Pancreas (tissue), 10 donors: Measurements from ENCODE around the gene ZNF665. TPM values are rescaled to one million over a fixed set of nuclear protein-coding genes. Genes with fewer than 3 reads are reported as not detected.
"Not testable (repeated sequence)": the region's sequence is repeated elsewhere in the genome, so short reads cannot be mapped to it uniquely, and the experiment has no call there.

Source experiments
- ATAC-seq, 4 donors: fragments of 200-7000 bp; cut with Tn5 transposase; one replicate each; pipeline versions ENCODE4 v1.8.0 to v1.9.1; 2020; ENCODE audit warnings: mild to moderate bottlenecking in 4 of 4, moderate library complexity in 4 of 4
- DNase-seq, 6 donors: peaks; one replicate each; pipeline ENCODE4 v3.0.0-alpha.2; 2020
- FAIRE-seq: peaks from 2 replicates; lab custom pipeline; 2012; peaks lifted over from hg19 to GRCh38; lab: Jason Lieb, UNC
- H3K27ac ChIP-seq, 4 donors: fragments of 200-600 bp; sonication (generic); 1 replicate in 3 of 4; 2 replicates in 1 of 4; pipeline versions ENCODE4 v1.5.0 to v1.8.0; 2020
- H3K27me3 ChIP-seq, 4 donors: fragments of 200-600 bp; one replicate each; pipeline ENCODE4 v1.8.0; 2021
- H3K36me3 ChIP-seq, 3 donors: fragments of 200-600 bp; sonication (generic) in 1 of 3; one replicate each; pipeline versions ENCODE4 v1.5.0 to v1.8.0; 2020 to 2021
- H3K4me1 ChIP-seq, 3 donors: fragments of 200-600 bp; one replicate each; pipeline ENCODE4 v1.8.0; 2021
- H3K4me3 ChIP-seq, 4 donors: fragments of 200-600 bp; sonication (generic) in 2 of 4; one replicate each; pipeline versions ENCODE4 v1.5.0 to v1.8.0; 2020 to 2021
- H3K9me3 ChIP-seq, 4 donors: fragments of 200-600 bp; one replicate each; pipeline ENCODE4 v1.8.0; 2021
- WGBS, 2 donors: extraction: QIAGEN DNeasy Blood & Tissue Kit; methylation state at CpG; one replicate each; pipeline ENCODE4 v1.1.7; 2013; 5-methylcytosine and 5-hydroxymethylcytosine counted together
- intact Hi-C, 3 donors: fragments of 100-400 bp; cut with DNase I; formaldehyde crosslinking; loops; one replicate each; pipeline versions ENCODE4 v1.11.1 to v1.14.2; 2022
- polyA plus RNA-seq, 2 donors: library from polyadenylated mRNA; stranded (reverse); fragments of 200-250 nt; gene quantifications; one replicate each; pipeline ENCODE4 v1.2.3, GENCODE V29; 2013
- total RNA-seq, 6 donors: library from RNA; stranded (reverse); fragmentation: NEBNext Ultra II Directional in 4 of 6; extraction: Animal tissue kit (Norgen Biotek cat#: 25700) in 4 of 6; gene quantifications; one replicate each; pipeline versions ENCODE4 v1.2.1 to v1.2.4, GENCODE V29; 2021 to 2023
- TF ChIP-seq, protein P1 (sequence below), 4 donors: fragments of 200-600 bp; sonication (generic) in 3 of 4; IDR thresholded peaks; one replicate each; pipeline versions ENCODE4 v1.5.0 to v1.8.0; 2021; ENCODE audit warnings: antibody characterized with exemption in 4 of 4
- donor health status: healthy with polysubstance abuse.
- donor health status: DM: no; HTN: no; CAD: no; lungs with moderate emphysema.
- donor health status: DM: no; HTN: no; CAD: no.
- donor health status: control.
- donor health status: control.
- donor health status: Bipolar disorder and iron deficiency.
- donor health status: DM: yes; HTN: yes; CAD: no.
- donor health status: DM: no; HTN: no; CAD: no.
- donor health status: DM: no; HTN: no; CAD: no.
- donor health status: DM: yes; HTN: yes; CAD: no.

The ZNF665 gene
- total and polyA plus RNA-seq, 8 donors: 1.4 to 4.0 (median 1.5) TPM

DNA sequence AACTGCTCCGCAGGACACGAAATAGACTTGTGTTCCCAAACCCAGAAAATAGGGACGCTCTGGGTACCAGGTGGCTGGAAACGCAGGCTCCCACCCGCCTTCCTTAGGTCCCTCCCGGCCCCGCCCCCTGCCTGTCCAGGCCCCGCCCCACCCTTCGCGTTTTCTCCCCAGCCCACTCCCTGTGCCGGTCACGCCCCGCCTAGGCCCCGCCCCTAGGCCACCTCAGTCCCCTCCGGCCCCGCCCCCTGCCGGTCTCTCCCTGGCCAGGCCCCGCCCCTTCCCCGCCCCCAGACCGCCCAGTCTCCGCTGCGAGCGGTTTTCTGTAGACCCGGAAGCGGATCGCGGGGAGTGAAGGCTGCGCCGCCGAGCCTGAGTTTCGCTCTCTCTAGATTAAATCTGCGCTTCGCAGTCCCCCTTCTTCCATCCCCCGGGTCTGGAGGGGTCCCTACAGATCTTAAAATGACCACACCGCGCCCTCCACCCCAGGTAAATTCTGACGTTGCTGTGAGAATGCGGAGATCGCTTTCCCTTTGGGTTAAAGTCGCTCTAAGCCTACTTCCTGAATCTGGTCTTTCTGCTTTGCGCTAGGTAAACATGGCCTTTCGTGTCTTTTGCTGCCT, 3.7 kb upstream of the ZNF665 start:
- no peaks in the 10 kb centered on the region for H3K36me3 ChIP-seq
- intact Hi-C loops: loop anchor here in 1 of 3 donors (10.0 kb wide), 1 partner anchor 168 kb away; the partner anchor contains the start of gene ZNF525
- no peaks in the 10 kb centered on the region for H3K4me1 ChIP-seq
- 1% methylated on average over 41 to 42 of the region's 42 CpGs for WGBS, 2 donors
- FAIRE-seq (no peak), ATAC-seq (peak; percentile 89 to 96 (median 91)), DNase-seq (peak; percentile 96 to 100 (median 99))
- no peaks in the 10 kb centered on the region for H3K27me3 ChIP-seq
- H3K4me3 ChIP-seq: peak overlapping the region; percentile 49 to 74 (median 56)
- no peaks in the 10 kb centered on the region for H3K9me3 ChIP-seq
- TF ChIP-seq, protein P1, sequence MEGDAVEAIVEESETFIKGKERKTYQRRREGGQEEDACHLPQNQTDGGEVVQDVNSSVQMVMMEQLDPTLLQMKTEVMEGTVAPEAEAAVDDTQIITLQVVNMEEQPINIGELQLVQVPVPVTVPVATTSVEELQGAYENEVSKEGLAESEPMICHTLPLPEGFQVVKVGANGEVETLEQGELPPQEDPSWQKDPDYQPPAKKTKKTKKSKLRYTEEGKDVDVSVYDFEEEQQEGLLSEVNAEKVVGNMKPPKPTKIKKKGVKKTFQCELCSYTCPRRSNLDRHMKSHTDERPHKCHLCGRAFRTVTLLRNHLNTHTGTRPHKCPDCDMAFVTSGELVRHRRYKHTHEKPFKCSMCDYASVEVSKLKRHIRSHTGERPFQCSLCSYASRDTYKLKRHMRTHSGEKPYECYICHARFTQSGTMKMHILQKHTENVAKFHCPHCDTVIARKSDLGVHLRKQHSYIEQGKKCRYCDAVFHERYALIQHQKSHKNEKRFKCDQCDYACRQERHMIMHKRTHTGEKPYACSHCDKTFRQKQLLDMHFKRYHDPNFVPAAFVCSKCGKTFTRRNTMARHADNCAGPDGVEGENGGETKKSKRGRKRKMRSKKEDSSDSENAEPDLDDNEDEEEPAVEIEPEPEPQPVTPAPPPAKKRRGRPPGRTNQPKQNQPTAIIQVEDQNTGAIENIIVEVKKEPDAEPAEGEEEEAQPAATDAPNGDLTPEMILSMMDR (IDR thresholded peaks at IDR 0.05): no peak
- peak overlapping the region; percentile 47 to 86 (median 72) for H3K27ac ChIP-seq

DNA sequence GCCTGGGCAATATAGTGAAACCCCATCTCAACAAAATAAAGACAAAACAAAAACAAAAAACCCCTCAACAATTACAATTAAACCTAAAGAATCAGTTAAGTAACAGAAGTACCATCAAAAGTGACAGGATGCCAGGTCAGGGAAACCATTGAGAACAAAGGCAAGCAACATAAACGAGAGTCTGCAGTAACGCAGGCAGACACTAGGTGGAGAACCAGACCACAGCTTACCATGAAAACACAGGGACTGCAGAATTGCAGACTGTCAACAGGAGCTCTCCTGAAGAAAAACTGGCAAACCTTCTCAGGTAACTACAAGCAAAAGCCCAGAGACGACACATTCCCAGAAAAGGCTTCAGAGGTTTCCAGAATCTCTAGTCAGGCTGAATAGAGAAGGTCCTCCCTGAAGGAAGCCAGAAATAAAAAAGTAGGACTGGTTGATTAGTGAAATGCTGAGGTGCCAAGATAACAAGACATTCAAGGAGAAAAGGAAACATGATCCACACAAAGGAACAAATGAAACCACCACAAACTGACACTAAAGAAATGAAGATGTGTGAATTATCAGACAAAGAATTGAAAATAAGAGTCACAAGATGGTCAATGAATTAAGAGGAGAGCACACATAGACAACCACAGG, 2.2 kb upstream of the ZNF665 start:
- TF ChIP-seq, protein P1 (IDR thresholded peaks at IDR 0.05): peak; percentile 56 to 83 (median 72)
- DNase-seq (peak in 5 of 6 donors; percentile 65 to 87 (median 72)), FAIRE-seq (peak; percentile 84), ATAC-seq (peak; percentile 43 to 78 (median 71))
- no peaks in the 10 kb centered on the region for H3K4me1 ChIP-seq
- H3K4me3 ChIP-seq: no peak overlapping the region
- H3K9me3 ChIP-seq: no peaks in the 10 kb centered on the region
- intact Hi-C loops: loop anchor here in 1 of 3 donors (10.0 kb wide), 1 partner anchor 169 kb away; the partner anchor contains the start of gene ZNF525
- H3K27me3 ChIP-seq: no peaks in the 10 kb centered on the region
- peak overlapping the region in 1 of 4 donors; percentile 12 for H3K27ac ChIP-seq
- 0% methylated on average over 3 of the region's 3 CpGs for WGBS, 2 donors
- no peaks in the 10 kb centered on the region for H3K36me3 ChIP-seq

DNA sequence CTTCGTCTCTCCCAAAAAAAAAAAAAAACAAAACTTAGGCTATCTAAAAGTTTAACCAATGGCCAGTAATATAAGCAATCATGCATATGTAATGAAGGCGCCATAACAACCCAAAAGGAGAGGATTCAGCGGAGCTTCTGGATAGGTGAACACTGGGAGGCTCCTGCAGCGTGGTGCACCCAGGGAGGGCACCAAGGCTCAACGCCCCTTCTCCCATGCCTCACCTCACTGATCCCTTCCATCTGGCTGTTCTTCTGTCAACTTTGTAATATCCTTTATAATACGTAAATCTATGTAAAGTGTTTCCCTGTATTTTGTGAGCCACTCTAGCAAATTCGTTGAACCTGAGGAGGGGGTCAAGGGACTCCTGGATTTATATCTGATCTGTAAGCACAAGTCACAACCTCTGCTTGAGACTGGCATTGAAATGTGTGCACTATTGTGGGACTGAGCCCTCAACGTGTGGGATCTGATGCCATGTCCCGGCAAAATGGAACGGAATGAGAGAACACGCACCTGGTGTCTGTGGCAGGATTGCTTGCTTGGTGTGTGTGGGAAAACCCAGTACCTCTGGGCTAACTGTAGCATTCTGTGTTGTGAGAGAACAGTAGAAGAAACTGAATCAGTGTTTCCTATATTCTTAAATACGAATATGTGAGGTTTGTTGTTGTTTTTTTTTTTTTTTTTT, 521 bp upstream of the ZNF665 start:
- no peak for FAIRE-seq

DNA sequence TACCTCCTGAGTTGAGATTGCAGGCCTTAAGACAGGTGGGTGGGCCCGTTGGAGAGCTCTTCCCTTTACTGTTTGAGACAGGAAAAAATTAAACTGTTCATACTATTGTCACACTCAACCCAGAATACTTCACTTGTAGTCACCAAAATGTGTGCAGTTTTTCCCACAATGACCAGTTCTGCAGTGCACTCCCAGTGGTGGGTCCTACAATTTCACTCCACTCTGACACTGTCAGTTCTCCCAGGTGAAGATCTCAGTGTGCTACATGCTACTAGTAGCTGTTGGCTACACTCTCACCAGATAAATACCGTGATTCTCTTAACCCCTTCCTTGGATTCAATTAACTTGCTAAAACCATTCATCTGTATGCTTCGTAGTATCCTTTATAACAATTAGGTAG, 2.9 kb downstream of the ZNF665 start:
- H3K4me3 ChIP-seq: no peak overlapping the region
- TF ChIP-seq, protein P1 (IDR thresholded peaks at IDR 0.05): no peak
- no peaks in the 10 kb centered on the region for H3K27me3 ChIP-seq
- intact Hi-C loops: loop anchor here in 1 of 3 donors (10.0 kb wide), 1 partner anchor 175 kb away; the partner anchor contains the start of gene ZNF525
- H3K4me1 ChIP-seq: no peaks in the 10 kb centered on the region
- ATAC-seq (no peak), DNase-seq (no peak), FAIRE-seq (no peak)
- H3K36me3 ChIP-seq: no peaks in the 10 kb centered on the region
- WGBS, 2 donors: 86 to 87% methylated on average over 3 of the region's 3 CpGs
- H3K9me3 ChIP-seq: no peaks in the 10 kb centered on the region
- no peak overlapping the region for H3K27ac ChIP-seq

More for the DNA sequence above, 521 bp upstream of the ZNF665 start:
- H3K27ac ChIP-seq: peak overlapping the region in 1 of 4 donors; percentile 15
- H3K9me3 ChIP-seq: no peaks in the 10 kb centered on the region
- 50 to 56% methylated on average over 12 of the region's 12 CpGs for WGBS, 2 donors
- no peaks in the 10 kb centered on the region for H3K36me3 ChIP-seq
- H3K27me3 ChIP-seq: no peaks in the 10 kb centered on the region
- ATAC-seq: no peak
- peak in 1 of 6 donors; percentile 12 for DNase-seq
- TF ChIP-seq, protein P1 (IDR thresholded peaks at IDR 0.05): no peak
- intact Hi-C loops: loop anchor here in 1 of 3 donors (10.0 kb wide), 1 partner anchor 171 kb away; the partner anchor contains the start of gene ZNF525
- H3K4me1 ChIP-seq: no peaks in the 10 kb centered on the region
- H3K4me3 ChIP-seq: peak overlapping the region in 2 of 4 donors; percentile 73 to 82

DNA sequence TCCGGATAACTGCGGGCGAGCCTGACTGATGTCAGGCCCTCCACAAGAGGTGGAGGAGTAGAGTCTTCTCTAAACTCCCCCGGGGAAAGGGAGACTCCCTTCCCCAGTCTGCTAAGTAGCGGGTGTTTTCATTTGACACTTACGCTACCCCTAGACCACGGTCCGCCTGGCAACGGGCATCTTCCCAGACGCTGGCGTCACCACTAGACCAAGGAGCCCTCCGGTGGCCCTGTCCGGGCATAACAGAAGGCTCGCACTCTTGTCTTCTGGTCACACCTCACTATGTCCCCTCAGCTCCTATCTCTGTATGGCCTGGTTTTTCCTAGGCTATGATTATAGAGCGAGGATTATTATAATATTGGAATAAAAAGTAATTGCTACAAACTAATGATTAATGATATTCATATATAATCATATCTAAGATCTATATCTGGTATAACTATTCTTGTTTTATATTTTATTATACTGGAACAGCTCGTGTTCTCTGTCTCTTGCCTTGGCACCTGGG, 3.4 kb downstream of the ZNF665 start:
- H3K4me3 ChIP-seq, H3K4me1 ChIP-seq, DNase-seq, H3K36me3 ChIP-seq, H3K9me3 ChIP-seq, H3K27ac ChIP-seq, ATAC-seq, H3K27me3 ChIP-seq, FAIRE-seq: not testable (repeated sequence)
- 77 to 82% methylated on average over 10 to 12 of the region's 16 CpGs for WGBS, 2 donors
- intact Hi-C loops: loop anchor here in 1 of 3 donors (10.0 kb wide), 1 partner anchor 175 kb away; the partner anchor contains the start of gene ZNF525

DNA sequence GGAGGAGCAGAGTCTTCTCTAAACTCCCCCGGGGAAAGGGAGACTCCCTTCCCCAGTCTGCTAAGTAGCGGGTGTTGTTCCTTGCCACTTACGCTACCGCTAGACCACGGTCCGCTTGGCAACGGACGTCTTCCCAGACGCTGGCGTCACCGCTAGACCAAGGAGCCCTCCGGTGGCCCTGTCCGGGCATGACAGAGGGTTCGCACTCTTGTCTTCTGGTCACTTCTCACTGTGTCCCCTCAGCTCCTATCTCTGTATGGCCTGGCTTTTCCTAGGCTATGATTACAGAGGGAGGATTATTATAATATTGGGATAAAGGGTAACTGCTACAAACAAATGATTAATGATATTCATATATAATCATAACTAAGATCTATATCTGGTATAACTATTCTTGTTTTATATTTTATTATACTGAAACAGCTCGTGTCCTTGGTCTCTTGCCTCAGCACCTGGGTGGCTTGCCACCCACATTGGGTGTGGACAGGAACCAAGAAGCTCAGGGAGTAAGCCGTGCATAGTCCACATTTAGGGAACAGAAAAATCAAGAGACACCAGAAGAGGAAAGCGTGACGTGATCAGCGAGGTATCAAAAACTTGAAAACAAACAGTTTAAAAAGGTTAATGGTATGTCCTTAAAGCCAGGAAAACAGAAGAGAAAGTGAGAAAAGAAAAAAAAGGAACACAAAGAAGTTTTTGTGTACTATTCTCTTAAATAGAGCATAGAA, 7.8 kb downstream of the ZNF665 start:
- ATAC-seq, H3K4me3 ChIP-seq, H3K27me3 ChIP-seq, H3K9me3 ChIP-seq, H3K27ac ChIP-seq, intact Hi-C loops, DNase-seq, FAIRE-seq, H3K4me1 ChIP-seq, H3K36me3 ChIP-seq: not testable (repeated sequence)
- WGBS, 2 donors: 85 to 95% methylated on average over 8 to 13 of the region's 19 CpGs
